ENCODE data around the gene SKAP1. TPM values are rescaled to one million over a fixed set of nuclear protein-coding genes. Genes with fewer than 3 reads are reported as not detected.
"Not testable (repeated sequence)": the region's sequence is repeated elsewhere in the genome, so short reads cannot be mapped to it uniquely, and the experiment has no call there.

SKAP1 gene
- total and polyA plus RNA-seq, 8 donors: 1.2 to 3.0 (median 1.8) TPM

DNA sequence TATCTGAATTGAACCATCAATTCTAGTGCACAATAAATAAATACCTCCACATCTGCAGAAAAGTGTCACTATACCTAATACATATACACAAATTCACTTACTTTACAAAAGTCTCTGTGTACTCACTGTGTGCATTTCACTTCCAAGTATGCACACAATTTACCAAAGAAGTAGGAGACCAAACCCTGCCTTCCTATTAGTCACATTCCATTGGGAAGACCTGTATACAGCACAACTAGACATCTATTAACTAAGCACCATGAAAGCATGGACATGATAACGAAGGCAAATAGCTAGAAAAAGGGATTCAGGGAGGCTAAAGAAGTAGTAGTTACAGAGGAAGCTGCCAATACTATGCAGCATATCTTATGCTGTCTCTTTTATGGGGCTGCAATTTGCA, 183.0 kb downstream of the SKAP1 start:
- peaks cover 0 to 7% of the 10 kb centered on the region in 2 donors for H3K4me1 ChIP-seq
- H3K27me3 ChIP-seq: peaks cover 0 to 7% of the 10 kb centered on the region in 2 donors
- H3K27ac ChIP-seq: no peak overlapping the region
- ATAC-seq (no peak), DNase-seq (no peak)
- intact Hi-C loops (cut with DNase I): no loop called here
- no peaks in the 10 kb centered on the region for H3K9me3 ChIP-seq
- TF ChIP-seq, protein P1, sequence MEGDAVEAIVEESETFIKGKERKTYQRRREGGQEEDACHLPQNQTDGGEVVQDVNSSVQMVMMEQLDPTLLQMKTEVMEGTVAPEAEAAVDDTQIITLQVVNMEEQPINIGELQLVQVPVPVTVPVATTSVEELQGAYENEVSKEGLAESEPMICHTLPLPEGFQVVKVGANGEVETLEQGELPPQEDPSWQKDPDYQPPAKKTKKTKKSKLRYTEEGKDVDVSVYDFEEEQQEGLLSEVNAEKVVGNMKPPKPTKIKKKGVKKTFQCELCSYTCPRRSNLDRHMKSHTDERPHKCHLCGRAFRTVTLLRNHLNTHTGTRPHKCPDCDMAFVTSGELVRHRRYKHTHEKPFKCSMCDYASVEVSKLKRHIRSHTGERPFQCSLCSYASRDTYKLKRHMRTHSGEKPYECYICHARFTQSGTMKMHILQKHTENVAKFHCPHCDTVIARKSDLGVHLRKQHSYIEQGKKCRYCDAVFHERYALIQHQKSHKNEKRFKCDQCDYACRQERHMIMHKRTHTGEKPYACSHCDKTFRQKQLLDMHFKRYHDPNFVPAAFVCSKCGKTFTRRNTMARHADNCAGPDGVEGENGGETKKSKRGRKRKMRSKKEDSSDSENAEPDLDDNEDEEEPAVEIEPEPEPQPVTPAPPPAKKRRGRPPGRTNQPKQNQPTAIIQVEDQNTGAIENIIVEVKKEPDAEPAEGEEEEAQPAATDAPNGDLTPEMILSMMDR (IDR thresholded peaks at IDR 0.05): no peak
- no peak overlapping the region for H3K4me3 ChIP-seq
- no peaks in the 10 kb centered on the region for H3K36me3 ChIP-seq

- TF ChIP-seq, protein P1 (IDR thresholded peaks at IDR 0.05): no peak
- H3K36me3 ChIP-seq: no peaks in the 10 kb centered on the region
- H3K27ac ChIP-seq: no peak overlapping the region
- ATAC-seq (peak; percentile 74), DNase-seq (no peak)
- intact Hi-C loops (cut with DNase I): no loop called here
- no peak overlapping the region for H3K4me3 ChIP-seq
- no peaks in the 10 kb centered on the region for H3K9me3 ChIP-seq
- peaks cover 0 to 7% of the 10 kb centered on the region in 2 donors for H3K27me3 ChIP-seq
- peaks cover 0 to 10% of the 10 kb centered on the region in 2 donors for H3K4me1 ChIP-seq
Measured at GRCh38 chr17:48246612-48247011, 183.4 kb downstream of the SKAP1 start.

DNA sequence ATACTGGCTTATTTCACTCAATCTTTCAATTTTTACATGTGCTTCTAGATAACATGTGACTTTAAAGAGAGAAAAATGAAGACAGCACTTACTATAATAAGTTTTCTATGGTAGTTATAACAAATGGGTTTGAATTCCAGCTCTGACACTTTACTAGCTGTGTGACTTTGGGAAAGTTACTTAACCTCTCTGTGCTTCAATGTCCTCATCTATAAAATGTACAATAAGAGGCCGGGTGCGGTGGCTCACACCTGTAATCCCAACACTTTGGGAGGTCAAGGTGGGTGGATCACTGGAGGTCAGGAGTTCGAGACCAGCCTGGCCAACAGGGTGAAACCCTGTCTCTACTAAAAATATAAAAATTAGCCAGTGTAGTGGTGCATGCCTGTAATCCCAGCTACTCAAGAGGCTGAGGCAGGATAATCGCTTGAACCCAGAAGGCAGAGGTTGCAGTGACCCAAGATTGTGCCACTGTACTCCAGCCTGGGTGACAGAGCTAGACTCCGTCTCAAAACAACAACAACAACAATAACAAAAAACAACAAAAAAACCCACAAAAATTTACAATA, 184.5 kb downstream of the SKAP1 start:
- peaks cover 8 to 20% of the 10 kb centered on the region in 2 donors for H3K4me1 ChIP-seq
- H3K36me3 ChIP-seq; intact Hi-C loops (cut with DNase I); ATAC-seq; H3K27me3 ChIP-seq; H3K9me3 ChIP-seq; DNase-seq; H3K4me3 ChIP-seq; H3K27ac ChIP-seq: not testable (repeated sequence)

GRCh38 chr17:48244814-48245213, 185.2 kb downstream of the SKAP1 start:
- H3K36me3 ChIP-seq: no peaks in the 10 kb centered on the region
- DNase-seq (no peak), ATAC-seq (no peak)
- H3K27me3 ChIP-seq: peaks cover 0 to 7% of the 10 kb centered on the region in 2 donors
- H3K4me1 ChIP-seq: peaks cover 12 to 22% of the 10 kb centered on the region in 2 donors
- no peak overlapping the region for H3K4me3 ChIP-seq
- TF ChIP-seq, protein P1 (IDR thresholded peaks at IDR 0.05): no peak
- intact Hi-C loops (cut with DNase I): no loop called here
- H3K27ac ChIP-seq: no peak overlapping the region
- H3K9me3 ChIP-seq: no peaks in the 10 kb centered on the region

- intact Hi-C loops (cut with DNase I): no loop called here
Measured at GRCh38 chr17:48244121-48244711, 185.8 kb downstream of the SKAP1 start.

More at GRCh38 chr17:48244121-48244711, 185.8 kb downstream of the SKAP1 start:
- TF ChIP-seq, protein P1 (IDR thresholded peaks at IDR 0.05): no peak
- Histone ChIP-seq H3K4me3 (no peak overlapping the region), H3K4me1 (peaks cover 12 to 22% of the 10 kb centered on the region in 2 donors), H3K27me3 (peaks cover 0 to 7% of the 10 kb centered on the region in 2 donors), H3K9me3 (no peaks in the 10 kb centered on the region), H3K36me3 (no peaks in the 10 kb centered on the region), H3K27ac (peak overlapping the region in 1 of 2 donors; percentile 20)
- DNase-seq: no peak
- peak; percentile 30 for ATAC-seq
